IMR-90 (cell line): Measurements from ENCODE around the gene ITPRID1.

Experiments used
- CTCF ChIP-seq: conservative IDR thresholded peaks from 2 replicates; pipeline ENCODE4 v1.5.1; 2012; ENCODE audit warnings: mild to moderate bottlenecking, low read depth, low read length, improper control_type of control experiment
- POLR2A ChIP-seq: IDR thresholded peaks from 2 replicates; pipeline ENCODE4 v1.6.1; 2012; ENCODE audit warnings: mild to moderate bottlenecking, low read depth, low read length

- TF ChIP-seq CTCF, result no peak
- no peak for TF ChIP-seq POLR2A
Measured at GRCh38 chr7:31646942-31647341, 133.1 kb downstream of the ITPRID1 start.
